HepG2 (cell line): Measurements from ENCODE around the gene ARHGAP33. TPM values are rescaled to one million over a fixed set of nuclear protein-coding genes. Genes with fewer than 3 reads are reported as not detected.
A peak's percentile ranks its signal among the peaks of the same experiment; 100 is the strongest.

ENCODE experiments used
- ATF7 ChIP-seq, 2 experiments: fragments of 450-650 bp in 1 of 2; sonication (generic) in 1 of 2; formaldehyde crosslinking in 1 of 2; IDR thresholded peaks; 2 replicates each; pipeline versions ENCODE4 v1.4.0 to v1.6.1; 2016 to 2020; ENCODE audit warnings: antibody characterized with exemption in 1 of 2, mild to moderate bottlenecking in 1 of 2, missing genetic modification reagents in 1 of 2
- ESRRA ChIP-seq: sonication (generic); formaldehyde crosslinking; IDR thresholded peaks from 2 replicates; pipeline ENCODE4 v1.5.1; 2020; ENCODE audit warnings: mild to moderate bottlenecking, low read depth, missing genetic modification reagents
- FOXO1 ChIP-seq: sonication (generic); formaldehyde crosslinking; IDR thresholded peaks from 2 replicates; pipeline ENCODE4 v1.4.0; 2020; ENCODE audit warnings: missing genetic modification reagents
- GATA4 ChIP-seq: sonication (generic); IDR thresholded peaks from 2 replicates; pipeline ENCODE4 v1.6.1; 2016; ENCODE audit warnings: antibody characterized with exemption, low read depth, borderline replicate concordance
- MTA1 ChIP-seq: sonication (generic); formaldehyde crosslinking; IDR thresholded peaks from 2 replicates; pipeline ENCODE4 v1.4.0; 2020; ENCODE audit warnings: missing genetic modification reagents, mild to moderate bottlenecking, borderline replicate concordance
- SUZ12 ChIP-seq: fragments of 150-350 bp; IDR thresholded peaks from 2 replicates; pipeline ENCODE4 v1.6.1; 2014; ENCODE audit warnings: low read depth, low read length
- ZBTB3 ChIP-seq: sonication (generic); formaldehyde crosslinking; IDR thresholded peaks from 2 replicates; pipeline ENCODE4 v1.4.0; 2020; ENCODE audit warnings: low read depth, mild to moderate bottlenecking, moderate library complexity, missing genetic modification reagents, borderline replicate concordance
- ZNF761 ChIP-seq: sonication (generic); formaldehyde crosslinking; conservative IDR thresholded peaks from 2 replicates; pipeline ENCODE4 v1.4.0; 2020; ENCODE audit warnings: mild to moderate bottlenecking, missing genetic modification reagents
- polyA plus RNA-seq, 8 experiments: library from polyadenylated mRNA; depleted of rRNA in 3 of 8; stranded (reverse) in 7 of 8; unstranded in 1 of 8; fragments of >200 nt; fragmentation: Illumina TruSeq in 4 of 8; extraction: Trizol in 4 of 8; gene quantifications; 2 replicates each; pipeline versions ENCODE4 v1.2.1 to v1.2.3, GENCODE V29; 2011 to 2016; ENCODE audit warnings: low read depth in 4 of 8, missing spikeins in 1 of 8, mixed read lengths in 1 of 8; ENCODE audit not compliant: insufficient read depth in 1 of 8
- total RNA-seq, 5 experiments: library from RNA; depleted of rRNA; stranded (reverse); fragments of >200 nt; fragmentation: Illumina TruSeq; extraction: Trizol; gene quantifications; 2 replicates each; pipeline ENCODE4 v1.2.3, GENCODE V29; 2016; ENCODE audit warnings: low read depth in 1 of 5
- TF ChIP-seq, protein P1 (sequence below): fragments of 450-650 bp; IDR thresholded peaks from 2 replicates; pipeline ENCODE4 v1.6.1; 2016
- TF ChIP-seq, protein P2 (sequence below): sonication (generic); formaldehyde crosslinking; IDR thresholded peaks from 2 replicates; pipeline ENCODE4 v1.4.0; 2020; ENCODE audit warnings: missing genetic modification reagents
- TF ChIP-seq, protein P3 (sequence below): sonication (generic); formaldehyde crosslinking; IDR thresholded peaks from 2 replicates; pipeline ENCODE4 v1.4.0; 2020; ENCODE audit warnings: missing genetic modification reagents, borderline replicate concordance
- TF ChIP-seq, protein P4 (sequence below): sonication (generic); formaldehyde crosslinking; IDR thresholded peaks from 2 replicates; pipeline ENCODE4 v1.5.1; 2020; ENCODE audit warnings: mild to moderate bottlenecking, moderate library complexity, missing genetic modification reagents
- TF ChIP-seq, protein P5 (sequence below): sonication (generic); formaldehyde crosslinking; IDR thresholded peaks from 2 replicates; pipeline ENCODE4 v1.4.0; 2020; ENCODE audit warnings: missing genetic modification reagents
- TF ChIP-seq, protein P6 (sequence below): sonication (generic); formaldehyde crosslinking; IDR thresholded peaks from 2 replicates; pipeline ENCODE4 v1.5.1; 2020; ENCODE audit warnings: missing genetic modification reagents, mild to moderate bottlenecking, borderline replicate concordance

Gene ARHGAP33
- total and polyA plus RNA-seq, 2 of the 13 experiments (the other 11 are each of a cell fraction or from before 2014, with no cell fraction given) = 1.3 to 2.7 TPM

DNA sequence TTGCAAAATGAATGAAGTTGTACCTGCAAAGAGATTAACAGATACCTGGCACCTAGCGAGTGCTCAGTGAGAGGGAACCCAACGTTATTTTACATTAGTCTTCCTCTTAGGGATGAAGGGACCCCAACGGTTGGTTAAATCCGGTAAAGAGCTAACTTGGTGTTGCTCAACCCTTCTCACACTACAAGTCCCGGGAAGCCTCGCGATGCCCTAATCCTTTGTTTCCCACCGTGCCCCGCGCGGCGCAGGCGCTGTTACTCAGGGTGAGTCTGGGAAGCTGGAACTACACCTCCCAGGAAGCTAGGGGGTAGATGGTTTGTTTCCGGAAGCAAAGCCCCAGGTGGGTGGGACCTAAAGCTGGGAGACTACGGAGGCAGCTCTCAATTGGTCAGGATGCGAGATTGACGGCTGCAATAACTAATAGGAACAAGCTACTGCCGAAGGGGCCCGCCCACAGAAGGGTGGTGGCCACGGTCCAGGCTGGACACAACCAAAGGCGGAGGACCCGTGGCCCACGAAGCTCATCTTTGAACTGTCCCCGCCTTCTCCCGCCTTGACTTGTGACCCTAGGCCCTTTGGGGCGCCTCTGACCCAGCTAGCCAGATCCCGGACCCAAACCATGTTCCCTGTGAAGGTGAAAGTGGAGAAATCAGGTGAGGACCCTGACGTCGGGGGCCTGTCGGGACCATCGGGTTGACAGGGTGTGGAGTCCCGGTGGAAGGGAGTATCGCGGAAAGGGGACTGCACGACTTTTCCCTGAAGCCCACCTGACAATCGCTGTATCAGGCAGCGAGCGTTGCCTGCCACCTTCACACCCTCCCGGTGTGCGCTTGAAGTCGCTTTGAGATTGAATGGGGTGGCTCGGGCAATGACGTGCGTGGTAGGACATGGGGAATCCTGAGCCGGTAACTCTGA is 27.0 kb upstream of the ARHGAP33 start, which contains the start of gene LIN37 (continued):
- TF ChIP-seq, protein P1, sequence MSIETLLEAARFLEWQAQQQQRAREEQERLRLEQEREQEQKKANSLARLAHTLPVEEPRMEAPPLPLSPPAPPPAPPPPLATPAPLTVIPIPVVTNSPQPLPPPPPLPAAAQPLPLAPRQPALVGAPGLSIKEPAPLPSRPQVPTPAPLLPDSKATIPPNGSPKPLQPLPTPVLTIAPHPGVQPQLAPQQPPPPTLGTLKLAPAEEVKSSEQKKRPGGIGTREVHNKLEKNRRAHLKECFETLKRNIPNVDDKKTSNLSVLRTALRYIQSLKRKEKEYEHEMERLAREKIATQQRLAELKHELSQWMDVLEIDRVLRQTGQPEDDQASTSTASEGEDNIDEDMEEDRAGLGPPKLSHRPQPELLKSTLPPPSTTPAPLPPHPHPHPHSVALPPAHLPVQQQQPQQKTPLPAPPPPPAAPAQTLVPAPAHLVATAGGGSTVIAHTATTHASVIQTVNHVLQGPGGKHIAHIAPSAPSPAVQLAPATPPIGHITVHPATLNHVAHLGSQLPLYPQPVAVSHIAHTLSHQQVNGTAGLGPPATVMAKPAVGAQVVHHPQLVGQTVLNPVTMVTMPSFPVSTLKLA = peak; percentile 53; the same call in 1 of the 2 replicates
- TF ChIP-seq ESRRA (peak; percentile 70; the same call in 1 of the 2 replicates), FOXO1 (CRISPR knock-in tag) (peak; percentile 57), MTA1 (CRISPR knock-in tag) (peak; percentile 55; the same call in 1 of the 2 replicates), ATF7 (IDR thresholded peaks at IDR 0.05) (no peak), ATF7 (CRISPR knock-in tag; IDR thresholded peaks at IDR 0.05) (0 out of 2 replicates have a peak, but pooled peaks have one; percentile 32), ZBTB3 (no peak), GATA4 (peak; percentile 36; the same call in 1 of the 2 replicates), ZNF761 (CRISPR knock-in tag) (0 out of 2 replicates have a peak, but pooled peaks have one; percentile 58), SUZ12 (peak; percentile 87)
- TF ChIP-seq, protein P2, sequence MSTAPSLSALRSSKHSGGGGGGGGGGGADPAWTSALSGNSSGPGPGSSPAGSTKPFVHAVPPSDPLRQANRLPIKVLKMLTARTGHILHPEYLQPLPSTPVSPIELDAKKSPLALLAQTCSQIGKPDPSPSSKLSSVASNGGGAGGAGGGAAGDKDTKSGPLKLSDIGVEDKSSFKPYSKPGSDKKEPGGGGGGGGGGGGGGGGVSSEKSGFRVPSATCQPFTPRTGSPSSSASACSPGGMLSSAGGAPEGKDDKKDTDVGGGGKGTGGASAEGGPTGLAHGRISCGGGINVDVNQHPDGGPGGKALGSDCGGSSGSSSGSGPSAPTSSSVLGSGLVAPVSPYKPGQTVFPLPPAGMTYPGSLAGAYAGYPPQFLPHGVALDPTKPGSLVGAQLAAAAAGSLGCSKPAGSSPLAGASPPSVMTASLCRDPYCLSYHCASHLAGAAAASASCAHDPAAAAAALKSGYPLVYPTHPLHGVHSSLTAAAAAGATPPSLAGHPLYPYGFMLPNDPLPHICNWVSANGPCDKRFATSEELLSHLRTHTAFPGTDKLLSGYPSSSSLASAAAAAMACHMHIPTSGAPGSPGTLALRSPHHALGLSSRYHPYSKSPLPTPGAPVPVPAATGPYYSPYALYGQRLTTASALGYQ (CRISPR knock-in tag) = no peak; the same call in 1 of the 2 replicates
- TF ChIP-seq, protein P3, sequence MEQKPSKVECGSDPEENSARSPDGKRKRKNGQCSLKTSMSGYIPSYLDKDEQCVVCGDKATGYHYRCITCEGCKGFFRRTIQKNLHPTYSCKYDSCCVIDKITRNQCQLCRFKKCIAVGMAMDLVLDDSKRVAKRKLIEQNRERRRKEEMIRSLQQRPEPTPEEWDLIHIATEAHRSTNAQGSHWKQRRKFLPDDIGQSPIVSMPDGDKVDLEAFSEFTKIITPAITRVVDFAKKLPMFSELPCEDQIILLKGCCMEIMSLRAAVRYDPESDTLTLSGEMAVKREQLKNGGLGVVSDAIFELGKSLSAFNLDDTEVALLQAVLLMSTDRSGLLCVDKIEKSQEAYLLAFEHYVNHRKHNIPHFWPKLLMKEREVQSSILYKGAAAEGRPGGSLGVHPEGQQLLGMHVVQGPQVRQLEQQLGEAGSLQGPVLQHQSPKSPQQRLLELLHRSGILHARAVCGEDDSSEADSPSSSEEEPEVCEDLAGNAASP (CRISPR knock-in tag) = peak; percentile 33; the same call in 1 of the 2 replicates
- TF ChIP-seq, protein P4, sequence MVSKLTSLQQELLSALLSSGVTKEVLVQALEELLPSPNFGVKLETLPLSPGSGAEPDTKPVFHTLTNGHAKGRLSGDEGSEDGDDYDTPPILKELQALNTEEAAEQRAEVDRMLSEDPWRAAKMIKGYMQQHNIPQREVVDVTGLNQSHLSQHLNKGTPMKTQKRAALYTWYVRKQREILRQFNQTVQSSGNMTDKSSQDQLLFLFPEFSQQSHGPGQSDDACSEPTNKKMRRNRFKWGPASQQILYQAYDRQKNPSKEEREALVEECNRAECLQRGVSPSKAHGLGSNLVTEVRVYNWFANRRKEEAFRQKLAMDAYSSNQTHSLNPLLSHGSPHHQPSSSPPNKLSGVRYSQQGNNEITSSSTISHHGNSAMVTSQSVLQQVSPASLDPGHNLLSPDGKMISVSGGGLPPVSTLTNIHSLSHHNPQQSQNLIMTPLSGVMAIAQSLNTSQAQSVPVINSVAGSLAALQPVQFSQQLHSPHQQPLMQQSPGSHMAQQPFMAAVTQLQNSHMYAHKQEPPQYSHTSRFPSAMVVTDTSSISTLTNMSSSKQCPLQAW = peak; percentile 83
- TF ChIP-seq, protein P5, sequence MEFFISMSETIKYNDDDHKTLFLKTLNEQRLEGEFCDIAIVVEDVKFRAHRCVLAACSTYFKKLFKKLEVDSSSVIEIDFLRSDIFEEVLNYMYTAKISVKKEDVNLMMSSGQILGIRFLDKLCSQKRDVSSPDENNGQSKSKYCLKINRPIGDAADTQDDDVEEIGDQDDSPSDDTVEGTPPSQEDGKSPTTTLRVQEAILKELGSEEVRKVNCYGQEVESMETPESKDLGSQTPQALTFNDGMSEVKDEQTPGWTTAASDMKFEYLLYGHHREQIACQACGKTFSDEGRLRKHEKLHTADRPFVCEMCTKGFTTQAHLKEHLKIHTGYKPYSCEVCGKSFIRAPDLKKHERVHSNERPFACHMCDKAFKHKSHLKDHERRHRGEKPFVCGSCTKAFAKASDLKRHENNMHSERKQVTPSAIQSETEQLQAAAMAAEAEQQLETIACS (CRISPR knock-in tag) = no peak
- TF ChIP-seq, protein P6, sequence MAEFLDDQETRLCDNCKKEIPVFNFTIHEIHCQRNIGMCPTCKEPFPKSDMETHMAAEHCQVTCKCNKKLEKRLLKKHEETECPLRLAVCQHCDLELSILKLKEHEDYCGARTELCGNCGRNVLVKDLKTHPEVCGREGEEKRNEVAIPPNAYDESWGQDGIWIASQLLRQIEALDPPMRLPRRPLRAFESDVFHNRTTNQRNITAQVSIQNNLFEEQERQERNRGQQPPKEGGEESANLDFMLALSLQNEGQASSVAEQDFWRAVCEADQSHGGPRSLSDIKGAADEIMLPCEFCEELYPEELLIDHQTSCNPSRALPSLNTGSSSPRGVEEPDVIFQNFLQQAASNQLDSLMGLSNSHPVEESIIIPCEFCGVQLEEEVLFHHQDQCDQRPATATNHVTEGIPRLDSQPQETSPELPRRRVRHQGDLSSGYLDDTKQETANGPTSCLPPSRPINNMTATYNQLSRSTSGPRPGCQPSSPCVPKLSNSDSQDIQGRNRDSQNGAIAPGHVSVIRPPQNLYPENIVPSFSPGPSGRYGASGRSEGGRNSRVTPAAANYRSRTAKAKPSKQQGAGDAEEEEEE (CRISPR knock-in tag) = no peak
